ENCODE data around the gene LEKR1.

The LEKR1 gene

DNA sequence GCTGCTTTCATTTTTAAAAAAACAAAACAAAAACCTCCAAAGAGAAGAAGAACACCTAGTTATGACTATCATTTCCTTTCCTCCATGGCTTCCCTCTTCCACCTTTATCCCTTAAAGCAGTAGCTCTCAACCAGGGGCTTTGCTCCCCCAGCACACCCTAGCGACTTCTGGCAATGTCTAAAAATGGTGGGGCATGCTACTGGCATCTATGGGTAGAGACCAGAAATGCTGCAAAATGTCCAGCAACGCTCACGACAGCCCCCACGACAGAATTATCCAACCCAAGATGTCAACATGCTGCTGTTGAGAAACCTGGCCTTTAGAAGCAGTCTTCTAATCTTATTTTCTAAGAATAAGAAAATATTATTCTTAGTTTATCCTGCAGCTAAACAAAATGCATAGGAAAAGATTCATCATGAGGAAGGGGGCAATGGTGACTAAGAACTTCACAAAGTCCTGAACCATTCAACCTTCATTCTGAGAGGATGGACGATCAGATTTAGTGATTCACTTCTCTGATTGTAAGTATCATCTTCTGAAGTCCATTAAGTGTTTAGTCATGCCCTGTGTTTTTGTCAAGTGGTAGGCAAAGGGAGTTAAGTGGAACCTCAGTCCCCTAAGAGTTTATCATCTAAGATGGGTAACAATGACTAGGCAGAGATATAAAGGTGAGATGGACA, 252.1 kb downstream of the LEKR1 start:
- H3K27me3 ChIP-seq (replicated peaks in 2 of 5; ENCODE audit: control insufficient read depth in 4 of 5, insufficient read depth in 5 of 5, low read length in 4 of 5), result no peaks in the 10 kb centered on the region
- 100% methylated on average over 2 of the region's 5 CpGs for WGBS (ENCODE audit: insufficient coverage)
- H3K27ac ChIP-seq (ENCODE audit: insufficient read depth in 1 of 2, low read depth in 1 of 2, low read length in 2 of 2, poor library complexity in 1 of 2, severe bottlenecking in 2 of 2), result no peak overlapping the region
- ChIA-PET CTCF (interaction anchor here (0.6 to 4.5 kb wide), 3 partner anchors 11 to 404 kb away, joined by 3 to 27 read pairs (median 3); partner anchors contain the start of gene TIPARP), POLR2A (no interaction called here)
- DNase-seq, result no peak
- H3K4me3 ChIP-seq (ENCODE audit: control insufficient read depth in 1 of 7, extremely low read depth in 1 of 7, insufficient read depth in 4 of 7, low read depth in 2 of 7, low read length in 6 of 7), result no peak overlapping the region
- peaks cover 0 to 6% (median 2%) of the 10 kb centered on the region in 4 experiments for H3K4me1 ChIP-seq (ENCODE audit: control extremely low read depth in 1 of 4, control insufficient read depth in 4 of 4, insufficient read depth in 4 of 4, low read length in 3 of 4)
- no peaks in the 10 kb centered on the region for H3K9me3 ChIP-seq (ENCODE audit: control extremely low read depth in 1 of 5, control insufficient read depth in 4 of 5, insufficient read depth in 2 of 5, low read depth in 1 of 5, low read length in 4 of 5)
- no peaks in the 10 kb centered on the region for H3K36me3 ChIP-seq (ENCODE audit: control insufficient read depth in 4 of 4, insufficient read depth in 4 of 4, low read length in 3 of 4)

DNA sequence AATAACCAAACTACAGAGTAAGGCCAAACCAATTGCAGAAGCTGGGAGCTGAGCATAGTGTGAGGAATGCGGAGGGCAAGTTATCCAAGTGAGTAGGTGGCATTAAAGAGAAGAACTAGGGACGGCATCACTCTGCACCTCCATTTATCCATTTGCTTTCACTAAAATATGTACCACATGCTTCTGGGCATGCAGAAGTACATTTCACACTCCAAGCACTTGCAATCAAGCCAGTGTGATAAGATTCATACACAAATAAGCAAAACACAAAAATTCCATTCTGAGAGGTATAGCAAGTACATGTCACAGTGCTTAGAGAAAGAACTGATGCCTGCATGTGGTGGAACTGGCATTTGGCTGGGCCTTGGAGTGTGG, 252.6 kb downstream of the LEKR1 start:
- CTCF ChIA-PET, result interaction anchor here (0.8 to 4.5 kb wide), 3 partner anchors 12 to 404 kb away, joined by 3 to 27 read pairs (median 3); partner anchors contain the start of gene TIPARP
- Histone ChIP-seq H3K9me3 (ENCODE audit: control extremely low read depth in 1 of 5, control insufficient read depth in 4 of 5, insufficient read depth in 2 of 5, low read depth in 1 of 5, low read length in 4 of 5) (no peaks in the 10 kb centered on the region), H3K4me3 (ENCODE audit: control insufficient read depth in 1 of 7, extremely low read depth in 1 of 7, insufficient read depth in 4 of 7, low read depth in 2 of 7, low read length in 6 of 7) (no peak overlapping the region), H3K36me3 (ENCODE audit: control insufficient read depth in 4 of 4, insufficient read depth in 4 of 4, low read length in 3 of 4) (no peaks in the 10 kb centered on the region), H3K4me1 (ENCODE audit: control extremely low read depth in 1 of 4, control insufficient read depth in 4 of 4, insufficient read depth in 4 of 4, low read length in 3 of 4) (peaks cover 0 to 6% (median 2%) of the 10 kb centered on the region in 4 experiments), H3K27me3 (replicated peaks in 2 of 5; ENCODE audit: control insufficient read depth in 4 of 5, insufficient read depth in 5 of 5, low read length in 4 of 5) (no peaks in the 10 kb centered on the region), H3K27ac (ENCODE audit: insufficient read depth in 1 of 2, low read depth in 1 of 2, low read length in 2 of 2, poor library complexity in 1 of 2, severe bottlenecking in 2 of 2) (no peak overlapping the region)
- POLR2A ChIA-PET, result no interaction called here
- no peak for DNase-seq
- 100% methylated on average over 1 of the region's 2 CpGs for WGBS (ENCODE audit: insufficient coverage)

DNA sequence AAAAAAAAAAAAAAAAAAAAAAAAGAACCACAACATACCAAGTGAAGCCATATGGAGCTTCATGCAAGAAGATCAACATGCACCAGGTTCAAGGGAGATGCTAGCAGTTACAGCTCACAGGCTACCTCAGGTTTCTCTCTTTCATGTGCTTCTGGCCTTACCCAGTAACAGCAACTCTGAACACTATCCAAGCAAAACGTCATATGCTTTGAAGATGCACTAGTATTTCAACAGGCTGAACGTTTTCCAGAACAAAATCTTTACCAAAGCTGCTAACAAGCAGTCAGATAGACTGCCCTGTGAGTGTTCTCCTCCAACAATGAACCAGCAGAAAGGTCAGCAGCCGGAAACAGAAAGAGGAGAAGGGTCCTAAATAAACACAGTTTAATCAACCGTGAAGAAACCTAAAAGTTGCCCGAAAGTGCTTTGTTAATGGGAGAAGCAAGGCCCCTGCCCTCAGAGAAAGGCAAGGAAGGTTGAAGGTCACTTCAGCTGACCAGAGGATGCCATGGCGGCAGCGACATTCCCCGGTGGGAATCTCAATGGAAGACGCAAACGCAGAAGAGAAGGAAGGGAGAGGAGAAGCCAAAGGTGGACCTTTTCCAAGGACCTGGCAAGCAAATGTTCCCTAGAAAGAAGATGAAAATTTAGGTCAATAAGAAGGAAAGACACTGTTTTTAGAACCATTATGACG, 253.7 kb downstream of the LEKR1 start:
- DNase-seq, result no peak
- ChIA-PET POLR2A (no interaction called here), CTCF (interaction anchor here (0.9 to 4.7 kb wide), 7 partner anchors 9 to 929 kb away, joined by 3 to 27 read pairs (median 4); partner anchors contain the start of gene TIPARP)
- H3K4me1 ChIP-seq (ENCODE audit: control extremely low read depth in 1 of 4, control insufficient read depth in 4 of 4, insufficient read depth in 4 of 4, low read length in 3 of 4), result peaks cover 0 to 6% (median 2%) of the 10 kb centered on the region in 4 experiments
- no peaks in the 10 kb centered on the region for H3K9me3 ChIP-seq (ENCODE audit: control extremely low read depth in 1 of 5, control insufficient read depth in 4 of 5, insufficient read depth in 2 of 5, low read depth in 1 of 5, low read length in 4 of 5)
- no peak overlapping the region for H3K27ac ChIP-seq (ENCODE audit: insufficient read depth in 1 of 2, low read depth in 1 of 2, low read length in 2 of 2, poor library complexity in 1 of 2, severe bottlenecking in 2 of 2)
- WGBS (ENCODE audit: insufficient coverage), result 100% methylated on average over 8 of the region's 11 CpGs
- H3K4me3 ChIP-seq (ENCODE audit: control insufficient read depth in 1 of 7, extremely low read depth in 1 of 7, insufficient read depth in 4 of 7, low read depth in 2 of 7, low read length in 6 of 7), result no peak overlapping the region
- H3K27me3 ChIP-seq (replicated peaks in 2 of 5; ENCODE audit: control insufficient read depth in 4 of 5, insufficient read depth in 5 of 5, low read length in 4 of 5), result no peaks in the 10 kb centered on the region
- no peaks in the 10 kb centered on the region for H3K36me3 ChIP-seq (ENCODE audit: control insufficient read depth in 4 of 4, insufficient read depth in 4 of 4, low read length in 3 of 4)

DNA sequence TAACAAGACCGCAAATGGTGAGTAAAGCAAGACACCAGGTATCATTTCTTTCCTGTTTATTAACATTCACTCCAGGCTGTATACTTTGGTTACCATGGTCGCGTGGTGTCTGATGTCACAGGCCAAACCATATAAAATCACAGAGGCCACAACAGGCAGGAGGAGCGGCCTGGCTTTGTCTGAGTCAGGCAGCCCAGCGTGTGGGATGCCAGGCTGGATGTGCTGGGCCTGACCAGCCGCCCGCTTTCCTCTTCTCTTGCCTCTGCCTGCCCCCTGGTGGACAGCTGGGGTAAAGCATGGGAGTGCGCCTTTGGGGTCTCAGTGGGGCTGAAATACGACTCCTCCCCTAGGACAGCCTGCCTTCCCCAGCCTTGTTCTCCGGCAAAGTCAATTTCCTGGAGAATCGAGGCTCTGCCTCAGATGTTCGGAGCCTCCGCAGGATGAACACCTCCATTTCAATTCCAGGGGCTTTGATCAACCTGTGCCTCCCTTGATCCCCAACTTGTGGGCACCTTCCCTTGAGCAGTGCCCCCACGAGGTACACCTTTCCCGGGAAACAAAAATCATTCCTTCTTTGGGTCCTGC, 255.6 kb downstream of the LEKR1 start:
- H3K27me3 ChIP-seq (replicated peaks in 2 of 5; ENCODE audit: control insufficient read depth in 4 of 5, insufficient read depth in 5 of 5, low read length in 4 of 5), result no peaks in the 10 kb centered on the region
- H3K4me3 ChIP-seq (ENCODE audit: control insufficient read depth in 1 of 7, extremely low read depth in 1 of 7, insufficient read depth in 4 of 7, low read depth in 2 of 7, low read length in 6 of 7), result peak overlapping the region in 1 of 7 experiments; percentile 8
- POLR2A ChIA-PET, result interaction anchor here (1.3 kb wide), 1 partner anchor 408 kb away, joined by 3 read pairs; the partner anchor contains the start of gene TIPARP
- no peaks in the 10 kb centered on the region for H3K9me3 ChIP-seq (ENCODE audit: control extremely low read depth in 1 of 5, control insufficient read depth in 4 of 5, insufficient read depth in 2 of 5, low read depth in 1 of 5, low read length in 4 of 5)
- peak; percentile 77 to 87 (median 85) for DNase-seq
- no peaks in the 10 kb centered on the region for H3K36me3 ChIP-seq (ENCODE audit: control insufficient read depth in 4 of 4, insufficient read depth in 4 of 4, low read length in 3 of 4)
- CTCF ChIA-PET, result interaction anchor here (0.5 to 4.7 kb wide), 21 partner anchors 9 to 940 kb away, joined by 3 to 27 read pairs (median 4); partner anchors contain the start of gene TIPARP
- 22% methylated on average over 14 of the region's 15 CpGs for WGBS (ENCODE audit: insufficient coverage)
- H3K27ac ChIP-seq (ENCODE audit: insufficient read depth in 1 of 2, low read depth in 1 of 2, low read length in 2 of 2, poor library complexity in 1 of 2, severe bottlenecking in 2 of 2), result no peak overlapping the region
- H3K4me1 ChIP-seq (ENCODE audit: control extremely low read depth in 1 of 4, control insufficient read depth in 4 of 4, insufficient read depth in 4 of 4, low read length in 3 of 4), result peaks cover 0 to 4% (median 2%) of the 10 kb centered on the region in 4 experiments

DNA sequence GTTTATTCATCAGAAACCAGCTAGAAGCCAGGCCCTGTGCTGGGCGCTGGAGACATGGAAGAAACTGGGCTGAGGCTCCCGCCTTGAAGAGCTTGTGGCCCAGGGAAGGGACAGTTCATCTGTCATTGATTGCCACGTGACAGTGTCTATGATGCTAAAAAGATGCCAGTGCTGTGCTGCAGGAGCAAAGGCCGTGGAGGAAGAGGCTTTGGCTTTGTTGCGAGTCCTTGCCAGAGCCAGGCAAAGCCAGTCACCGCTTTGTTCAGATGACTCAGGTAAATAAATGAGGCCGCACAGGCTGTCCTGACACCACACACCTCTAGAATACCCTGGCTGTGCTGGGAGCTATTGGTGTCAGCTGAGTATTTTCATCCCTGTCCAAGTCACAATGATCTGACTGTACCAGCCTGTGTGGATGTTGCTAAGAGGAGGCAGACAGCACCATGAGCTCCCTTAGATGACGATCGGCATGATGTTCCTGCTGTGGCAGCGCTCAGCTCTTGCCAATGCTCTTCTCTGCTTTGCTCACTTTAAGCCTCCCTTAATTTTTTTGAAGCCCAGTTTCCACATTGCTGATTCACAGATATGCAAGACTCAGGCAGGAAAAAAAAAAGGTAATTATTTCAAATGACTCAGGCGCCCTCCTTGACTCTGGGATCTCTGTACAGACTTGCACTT, 256.3 kb downstream of the LEKR1 start:
- WGBS (ENCODE audit: insufficient coverage), result 98% methylated on average over 10 of the region's 11 CpGs

DNA sequence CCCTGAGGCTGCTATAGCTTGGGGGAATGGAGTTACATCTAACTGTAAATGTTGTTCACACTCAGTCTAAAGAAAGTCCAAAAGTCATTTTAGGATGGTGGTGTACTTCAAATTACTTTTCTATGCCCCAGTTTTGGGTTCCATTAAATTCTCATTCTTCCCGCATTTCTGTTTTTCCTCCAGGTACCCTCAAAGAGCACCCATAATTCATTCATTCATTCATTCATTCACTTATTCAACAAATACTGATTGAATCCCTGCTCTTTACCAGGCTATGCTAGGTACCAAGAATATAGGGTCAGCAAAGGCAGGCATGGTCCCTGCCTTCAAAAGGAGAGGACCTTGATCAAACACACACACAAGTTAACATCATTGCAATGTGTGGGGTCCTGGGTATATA, 257.7 kb downstream of the LEKR1 start:
- H3K36me3 ChIP-seq (ENCODE audit: control insufficient read depth in 4 of 4, insufficient read depth in 4 of 4, low read length in 3 of 4), result no peaks in the 10 kb centered on the region
- H3K4me1 ChIP-seq (ENCODE audit: control extremely low read depth in 1 of 4, control insufficient read depth in 4 of 4, insufficient read depth in 4 of 4, low read length in 3 of 4), result peaks cover 0 to 20% (median 11%) of the 10 kb centered on the region in 4 experiments
- 100% methylated on average over 1 of the region's 1 CpG for WGBS (ENCODE audit: insufficient coverage)
- H3K27me3 ChIP-seq (replicated peaks in 2 of 5; ENCODE audit: control insufficient read depth in 4 of 5, insufficient read depth in 5 of 5, low read length in 4 of 5), result no peaks in the 10 kb centered on the region
- no peak overlapping the region for H3K27ac ChIP-seq (ENCODE audit: insufficient read depth in 1 of 2, low read depth in 1 of 2, low read length in 2 of 2, poor library complexity in 1 of 2, severe bottlenecking in 2 of 2)
- DNase-seq, result no peak
- CTCF ChIA-PET, result interaction anchor here (1.1 to 4.7 kb wide), 5 partner anchors 16 to 933 kb away, joined by 3 to 26 read pairs (median 4); no protein-coding TSS in a partner anchor
- H3K9me3 ChIP-seq (ENCODE audit: control extremely low read depth in 1 of 5, control insufficient read depth in 4 of 5, insufficient read depth in 2 of 5, low read depth in 1 of 5, low read length in 4 of 5), result no peaks in the 10 kb centered on the region
- no peak overlapping the region for H3K4me3 ChIP-seq (ENCODE audit: control insufficient read depth in 1 of 7, extremely low read depth in 1 of 7, insufficient read depth in 4 of 7, low read depth in 2 of 7, low read length in 6 of 7)
- POLR2A ChIA-PET, result no interaction called here

More for the DNA sequence above, 256.3 kb downstream of the LEKR1 start:
- H3K27ac ChIP-seq (ENCODE audit: insufficient read depth in 1 of 2, low read depth in 1 of 2, low read length in 2 of 2, poor library complexity in 1 of 2, severe bottlenecking in 2 of 2), result no peak overlapping the region
- H3K9me3 ChIP-seq (ENCODE audit: control extremely low read depth in 1 of 5, control insufficient read depth in 4 of 5, insufficient read depth in 2 of 5, low read depth in 1 of 5, low read length in 4 of 5), result no peaks in the 10 kb centered on the region
- no peak for DNase-seq
- no peaks in the 10 kb centered on the region for H3K36me3 ChIP-seq (ENCODE audit: control insufficient read depth in 4 of 4, insufficient read depth in 4 of 4, low read length in 3 of 4)
- H3K27me3 ChIP-seq (replicated peaks in 2 of 5; ENCODE audit: control insufficient read depth in 4 of 5, insufficient read depth in 5 of 5, low read length in 4 of 5), result no peaks in the 10 kb centered on the region
- POLR2A ChIA-PET, result interaction anchor here (1.3 kb wide), 1 partner anchor 408 kb away, joined by 3 read pairs; the partner anchor contains the start of gene TIPARP
- H3K4me1 ChIP-seq (ENCODE audit: control extremely low read depth in 1 of 4, control insufficient read depth in 4 of 4, insufficient read depth in 4 of 4, low read length in 3 of 4), result peaks cover 0 to 6% (median 2%) of the 10 kb centered on the region in 4 experiments
- CTCF ChIA-PET, result interaction anchor here (0.5 to 4.7 kb wide), 26 partner anchors 9 to 932 kb away, joined by 3 to 27 read pairs (median 3); partner anchors contain the start of gene TIPARP
- no peak overlapping the region for H3K4me3 ChIP-seq (ENCODE audit: control insufficient read depth in 1 of 7, extremely low read depth in 1 of 7, insufficient read depth in 4 of 7, low read depth in 2 of 7, low read length in 6 of 7)

Data from common myeloid progenitor, CD34-positive (primary cell).